Transverse colon (tissue), 3 donors: Measurements from ENCODE around the gene OTOG.

ENCODE experiments used
- POLR2A ChIP-seq: fragments of 450-650 bp; IDR thresholded peaks from one replicate; pipeline ENCODE4 v1.6.1; 2016; ENCODE audit warnings: antibody characterized with exemption, mild to moderate bottlenecking, moderate library complexity
- TF ChIP-seq, protein P1 (sequence below), 5 experiments: fragments of 200-600 bp in 3 of 5; fragments of 450-650 bp in 2 of 5; sonication (generic) in 3 of 5; IDR thresholded peaks; 1 replicate in 2 of 5; 2 replicates in 3 of 5; pipeline ENCODE4 v1.5.1; 2016 to 2017; ENCODE audit warnings: antibody characterized with exemption in 5 of 5, inconsistent platforms in 3 of 5, mild to moderate bottlenecking in 2 of 5, moderate library complexity in 1 of 5

DNA sequence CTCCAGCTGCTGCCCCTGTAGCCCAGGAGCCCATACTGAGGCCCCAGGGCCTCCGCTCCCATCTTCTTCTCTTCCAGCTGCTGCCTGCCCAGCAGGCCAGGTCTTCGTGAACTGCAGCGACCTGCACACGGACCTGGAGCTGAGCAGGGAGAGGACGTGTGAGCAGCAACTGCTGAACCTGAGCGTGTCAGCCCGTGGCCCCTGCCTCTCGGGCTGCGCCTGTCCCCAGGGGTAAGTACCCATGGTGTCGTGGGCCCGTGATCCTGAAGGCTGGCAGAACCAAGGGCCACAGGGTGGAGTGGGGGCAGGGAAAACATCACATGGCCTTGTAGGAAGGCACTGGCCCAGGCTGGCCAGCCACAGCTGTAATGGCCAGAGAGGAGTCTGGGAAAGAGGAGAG lies 31.2 kb downstream of the OTOG start:
- TF ChIP-seq POLR2A: no peak
- TF ChIP-seq, protein P1, sequence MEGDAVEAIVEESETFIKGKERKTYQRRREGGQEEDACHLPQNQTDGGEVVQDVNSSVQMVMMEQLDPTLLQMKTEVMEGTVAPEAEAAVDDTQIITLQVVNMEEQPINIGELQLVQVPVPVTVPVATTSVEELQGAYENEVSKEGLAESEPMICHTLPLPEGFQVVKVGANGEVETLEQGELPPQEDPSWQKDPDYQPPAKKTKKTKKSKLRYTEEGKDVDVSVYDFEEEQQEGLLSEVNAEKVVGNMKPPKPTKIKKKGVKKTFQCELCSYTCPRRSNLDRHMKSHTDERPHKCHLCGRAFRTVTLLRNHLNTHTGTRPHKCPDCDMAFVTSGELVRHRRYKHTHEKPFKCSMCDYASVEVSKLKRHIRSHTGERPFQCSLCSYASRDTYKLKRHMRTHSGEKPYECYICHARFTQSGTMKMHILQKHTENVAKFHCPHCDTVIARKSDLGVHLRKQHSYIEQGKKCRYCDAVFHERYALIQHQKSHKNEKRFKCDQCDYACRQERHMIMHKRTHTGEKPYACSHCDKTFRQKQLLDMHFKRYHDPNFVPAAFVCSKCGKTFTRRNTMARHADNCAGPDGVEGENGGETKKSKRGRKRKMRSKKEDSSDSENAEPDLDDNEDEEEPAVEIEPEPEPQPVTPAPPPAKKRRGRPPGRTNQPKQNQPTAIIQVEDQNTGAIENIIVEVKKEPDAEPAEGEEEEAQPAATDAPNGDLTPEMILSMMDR (IDR thresholded peaks at IDR 0.05): no peak
